ENCODE measurements around the gene SIPA1.

GRCh38 chr11:65595543-65596281 lies 42.2 kb upstream of the SIPA1 start, which contains the start of gene KCNK7:
- TF ChIP-seq EZH2 (IDR thresholded peaks at IDR 0.05; ENCODE audit: borderline replicate concordance, low read depth, low read length) = no peak
- TF ChIP-seq NFIC (IDR thresholded peaks at IDR 0.05) = peak; percentile 74
- no peak for TF ChIP-seq ILK (tag; IDR thresholded peaks at IDR 0.05; ENCODE audit: borderline replicate concordance, low read depth)
- TF ChIP-seq, protein P1, sequence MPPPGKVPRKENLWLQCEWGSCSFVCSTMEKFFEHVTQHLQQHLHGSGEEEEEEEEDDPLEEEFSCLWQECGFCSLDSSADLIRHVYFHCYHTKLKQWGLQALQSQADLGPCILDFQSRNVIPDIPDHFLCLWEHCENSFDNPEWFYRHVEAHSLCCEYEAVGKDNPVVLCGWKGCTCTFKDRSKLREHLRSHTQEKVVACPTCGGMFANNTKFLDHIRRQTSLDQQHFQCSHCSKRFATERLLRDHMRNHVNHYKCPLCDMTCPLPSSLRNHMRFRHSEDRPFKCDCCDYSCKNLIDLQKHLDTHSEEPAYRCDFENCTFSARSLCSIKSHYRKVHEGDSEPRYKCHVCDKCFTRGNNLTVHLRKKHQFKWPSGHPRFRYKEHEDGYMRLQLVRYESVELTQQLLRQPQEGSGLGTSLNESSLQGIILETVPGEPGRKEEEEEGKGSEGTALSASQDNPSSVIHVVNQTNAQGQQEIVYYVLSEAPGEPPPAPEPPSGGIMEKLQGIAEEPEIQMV (tag; conservative IDR thresholded peaks at IDR 0.05; ENCODE audit: low read depth) = no peak
- TF ChIP-seq NFATC3 (IDR thresholded peaks at IDR 0.05) = no peak
- TF ChIP-seq, protein P2, sequence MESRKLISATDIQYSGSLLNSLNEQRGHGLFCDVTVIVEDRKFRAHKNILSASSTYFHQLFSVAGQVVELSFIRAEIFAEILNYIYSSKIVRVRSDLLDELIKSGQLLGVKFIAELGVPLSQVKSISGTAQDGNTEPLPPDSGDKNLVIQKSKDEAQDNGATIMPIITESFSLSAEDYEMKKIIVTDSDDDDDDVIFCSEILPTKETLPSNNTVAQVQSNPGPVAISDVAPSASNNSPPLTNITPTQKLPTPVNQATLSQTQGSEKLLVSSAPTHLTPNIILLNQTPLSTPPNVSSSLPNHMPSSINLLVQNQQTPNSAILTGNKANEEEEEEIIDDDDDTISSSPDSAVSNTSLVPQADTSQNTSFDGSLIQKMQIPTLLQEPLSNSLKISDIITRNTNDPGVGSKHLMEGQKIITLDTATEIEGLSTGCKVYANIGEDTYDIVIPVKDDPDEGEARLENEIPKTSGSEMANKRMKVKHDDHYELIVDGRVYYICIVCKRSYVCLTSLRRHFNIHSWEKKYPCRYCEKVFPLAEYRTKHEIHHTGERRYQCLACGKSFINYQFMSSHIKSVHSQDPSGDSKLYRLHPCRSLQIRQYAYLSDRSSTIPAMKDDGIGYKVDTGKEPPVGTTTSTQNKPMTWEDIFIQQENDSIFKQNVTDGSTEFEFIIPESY (CRISPR knock-in tag; IDR thresholded peaks at IDR 0.05) = no peak
